Measurements from ENCODE around the gene GSTO2.
A peak's percentile ranks its signal among the peaks of the same experiment; 100 is the strongest.

Gene GSTO2

GRCh38 chr10:104334561-104334960, 65.6 kb downstream of the GSTO2 start:
- no peak overlapping the region for H3K27ac ChIP-seq (ENCODE audit: low read depth, low read length)
- peaks cover 3% of the 10 kb centered on the region; the same call in 1 of the 2 replicates for H3K27me3 ChIP-seq (ENCODE audit: control insufficient read depth, low read length)
- peaks cover 89% of the 10 kb centered on the region for H3K79me2 ChIP-seq (ENCODE audit: control insufficient read depth, low read length)
- no peak overlapping the region for H3K4me2 ChIP-seq (ENCODE audit: low read length)
- H3K9me2 ChIP-seq (replicated peaks; ENCODE audit: control insufficient read depth, low read length) = no peaks in the 10 kb centered on the region
- H3K4me3 ChIP-seq (ENCODE audit: low read length) = no peak overlapping the region
- H4K20me1 ChIP-seq (ENCODE audit: control insufficient read depth, insufficient read depth, low read depth, low read length) = peaks cover 39% of the 10 kb centered on the region
- H3K9me3 ChIP-seq (ENCODE audit: control insufficient read depth, insufficient read depth, low read length) = no peaks in the 10 kb centered on the region
- TF ChIP-seq, protein P1, sequence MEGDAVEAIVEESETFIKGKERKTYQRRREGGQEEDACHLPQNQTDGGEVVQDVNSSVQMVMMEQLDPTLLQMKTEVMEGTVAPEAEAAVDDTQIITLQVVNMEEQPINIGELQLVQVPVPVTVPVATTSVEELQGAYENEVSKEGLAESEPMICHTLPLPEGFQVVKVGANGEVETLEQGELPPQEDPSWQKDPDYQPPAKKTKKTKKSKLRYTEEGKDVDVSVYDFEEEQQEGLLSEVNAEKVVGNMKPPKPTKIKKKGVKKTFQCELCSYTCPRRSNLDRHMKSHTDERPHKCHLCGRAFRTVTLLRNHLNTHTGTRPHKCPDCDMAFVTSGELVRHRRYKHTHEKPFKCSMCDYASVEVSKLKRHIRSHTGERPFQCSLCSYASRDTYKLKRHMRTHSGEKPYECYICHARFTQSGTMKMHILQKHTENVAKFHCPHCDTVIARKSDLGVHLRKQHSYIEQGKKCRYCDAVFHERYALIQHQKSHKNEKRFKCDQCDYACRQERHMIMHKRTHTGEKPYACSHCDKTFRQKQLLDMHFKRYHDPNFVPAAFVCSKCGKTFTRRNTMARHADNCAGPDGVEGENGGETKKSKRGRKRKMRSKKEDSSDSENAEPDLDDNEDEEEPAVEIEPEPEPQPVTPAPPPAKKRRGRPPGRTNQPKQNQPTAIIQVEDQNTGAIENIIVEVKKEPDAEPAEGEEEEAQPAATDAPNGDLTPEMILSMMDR (IDR thresholded peaks at IDR 0.05; ENCODE audit: low read depth, low read length, poor library complexity, severe bottlenecking) = no peak
- no peak for TF ChIP-seq EZH2phosphoT487 (IDR thresholded peaks at IDR 0.05; ENCODE audit: borderline replicate concordance, low read length)
- peaks cover 6% of the 10 kb centered on the region; the same call in 1 of the 2 replicates for H3F3A ChIP-seq (ENCODE audit: control insufficient read depth, insufficient read depth)
- peaks cover 24% of the 10 kb centered on the region for H3K36me3 ChIP-seq (ENCODE audit: control insufficient read depth, low read length)
- H3K4me1 ChIP-seq (ENCODE audit: control insufficient read depth, low read length) = peaks cover 56% of the 10 kb centered on the region

GRCh38 chr10:104334965-104335650, 66.1 kb downstream of the GSTO2 start:
- H3K9me3 ChIP-seq (ENCODE audit: control insufficient read depth, insufficient read depth, low read length) = no peaks in the 10 kb centered on the region
- no peak for TF ChIP-seq EZH2phosphoT487 (IDR thresholded peaks at IDR 0.05; ENCODE audit: borderline replicate concordance, low read length)
- H3K4me1 ChIP-seq (ENCODE audit: control insufficient read depth, low read length) = peaks cover 52% of the 10 kb centered on the region
- peaks cover 6% of the 10 kb centered on the region; the same call in 1 of the 2 replicates for H3F3A ChIP-seq (ENCODE audit: control insufficient read depth, insufficient read depth)
- peaks cover 35% of the 10 kb centered on the region for H4K20me1 ChIP-seq (ENCODE audit: control insufficient read depth, insufficient read depth, low read depth, low read length)
- no peak overlapping the region for H3K27ac ChIP-seq (ENCODE audit: low read depth, low read length)
- H3K36me3 ChIP-seq (ENCODE audit: control insufficient read depth, low read length) = peaks cover 24% of the 10 kb centered on the region
- H3K4me3 ChIP-seq (ENCODE audit: low read length) = no peak overlapping the region
- peaks cover 3% of the 10 kb centered on the region; the same call in 1 of the 2 replicates for H3K27me3 ChIP-seq (ENCODE audit: control insufficient read depth, low read length)
- no peaks in the 10 kb centered on the region for H3K9me2 ChIP-seq (replicated peaks; ENCODE audit: control insufficient read depth, low read length)
- peaks cover 83% of the 10 kb centered on the region for H3K79me2 ChIP-seq (ENCODE audit: control insufficient read depth, low read length)
- peak overlapping the region; percentile 99 for H3K4me2 ChIP-seq (ENCODE audit: low read length)

DNA sequence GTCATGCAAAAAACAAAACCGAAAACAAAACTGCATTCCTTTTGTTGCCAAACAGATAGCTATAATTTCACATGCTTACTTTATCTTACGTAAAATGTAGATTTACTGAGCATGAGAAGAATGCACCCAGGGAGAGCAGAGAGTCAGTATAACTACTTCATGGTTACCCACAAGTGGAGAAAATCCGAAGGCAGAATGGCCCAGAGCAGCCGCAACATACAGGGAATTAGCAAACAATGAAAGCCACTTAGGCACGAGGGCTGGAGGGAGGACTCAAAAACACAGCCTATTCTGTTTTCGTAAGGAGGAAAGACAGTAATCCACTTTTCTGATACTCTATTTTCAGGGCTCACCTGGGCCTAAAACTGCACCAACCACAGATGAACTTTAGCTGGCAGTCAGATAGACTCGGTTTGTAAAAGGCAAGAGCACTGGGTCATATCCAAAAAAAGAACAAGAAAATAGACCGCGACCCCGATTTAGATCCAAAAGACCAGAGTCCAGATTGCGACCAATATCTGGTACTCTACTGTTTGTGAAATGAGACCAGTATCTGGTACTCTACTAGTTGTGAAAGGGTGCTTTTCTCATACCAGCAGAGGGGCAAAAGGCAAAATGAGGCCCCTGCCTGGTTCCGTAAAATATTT, 68.0 kb downstream of the GSTO2 start:
- peak overlapping the region; percentile 79 for H3K27ac ChIP-seq (ENCODE audit: low read depth, low read length)
- H3K4me2 ChIP-seq (ENCODE audit: low read length) = peak overlapping the region; percentile 99
- peaks cover 38% of the 10 kb centered on the region for H3K4me1 ChIP-seq (ENCODE audit: control insufficient read depth, low read length)
- no peaks in the 10 kb centered on the region for H3K9me3 ChIP-seq (ENCODE audit: control insufficient read depth, insufficient read depth, low read length)
- H3K27me3 ChIP-seq (ENCODE audit: control insufficient read depth, low read length) = peaks cover 3% of the 10 kb centered on the region; the same call in 1 of the 2 replicates
- TF ChIP-seq EZH2phosphoT487 (IDR thresholded peaks at IDR 0.05; ENCODE audit: borderline replicate concordance, low read length) = no peak
- TF ChIP-seq, protein P1 (IDR thresholded peaks at IDR 0.05; ENCODE audit: low read depth, low read length, poor library complexity, severe bottlenecking) = no peak
- H3K36me3 ChIP-seq (ENCODE audit: control insufficient read depth, low read length) = peaks cover 21% of the 10 kb centered on the region
- H4K20me1 ChIP-seq (ENCODE audit: control insufficient read depth, insufficient read depth, low read depth, low read length) = peaks cover 35% of the 10 kb centered on the region
- peak overlapping the region; percentile 83 for H3K4me3 ChIP-seq (ENCODE audit: low read length)
- peaks cover 65% of the 10 kb centered on the region for H3K79me2 ChIP-seq (ENCODE audit: control insufficient read depth, low read length)
- peaks cover 5% of the 10 kb centered on the region; the same call in 1 of the 2 replicates for H3F3A ChIP-seq (ENCODE audit: control insufficient read depth, insufficient read depth)
- H3K9me2 ChIP-seq (replicated peaks; ENCODE audit: control insufficient read depth, low read length) = no peaks in the 10 kb centered on the region

Measured in DOHH2 (cell line).